ENCODE results near the gene TMEM131.

Gene TMEM131

DNA sequence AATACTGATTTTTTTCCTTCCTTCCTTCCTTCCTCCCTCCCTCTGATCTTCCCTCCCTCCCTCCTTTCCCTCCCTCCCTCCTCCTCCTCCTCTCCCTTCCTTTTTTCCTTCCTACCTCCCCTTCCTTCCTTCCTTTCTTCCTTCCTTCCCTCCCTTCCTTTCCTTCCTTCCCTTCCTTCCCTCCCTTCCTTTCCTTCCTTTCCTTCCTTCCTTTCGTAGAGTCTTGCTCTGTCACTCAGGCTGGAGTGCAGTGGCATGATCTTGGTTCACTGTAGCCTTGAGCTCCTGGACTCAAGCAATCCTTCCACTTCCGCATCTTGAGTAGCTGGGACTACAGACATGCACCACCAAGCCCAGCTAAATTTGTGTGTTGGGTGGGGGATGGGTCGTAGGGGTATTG, 8.9 kb upstream of the TMEM131 start:
- Histone ChIP-seq H3K27ac (ENCODE audit: low read length, poor library complexity, severe bottlenecking) (no peak overlapping the region), H2BK5ac (ENCODE audit: low read depth, low read length, poor library complexity, severe bottlenecking) (no peak overlapping the region), H3K9me3 (ENCODE audit: control insufficient read depth, low read length) (no peaks in the 10 kb centered on the region), H3K4me1 (ENCODE audit: control insufficient read depth, insufficient read depth, low read depth, low read length) (no peaks in the 10 kb centered on the region), H3K4me3 (ENCODE audit: insufficient read depth in 1 of 2, low read depth in 1 of 2, low read length in 2 of 2) (no peak overlapping the region), H2AFZ (ENCODE audit: low read depth, low read length) (no peak overlapping the region), H3K9ac (ENCODE audit: low read length) (no peak overlapping the region), H3K14ac (ENCODE audit: low read length in 2 of 2) (no peak overlapping the region), H3K4me2 (ENCODE audit: low read length, poor library complexity, severe bottlenecking) (no peak overlapping the region), H2AK5ac (ENCODE audit: low read length, severe bottlenecking) (no peak overlapping the region), H2BK120ac (ENCODE audit: low read depth, low read length) (no peak overlapping the region), H3K79me1 (replicated peaks; ENCODE audit: low read length, poor library complexity, severe bottlenecking) (no peaks in the 10 kb centered on the region), H4K91ac (ENCODE audit: low read length) (no peak overlapping the region), H2BK15ac (ENCODE audit: low read depth, poor library complexity, severe bottlenecking) (no peak overlapping the region), H3K36me3 (ENCODE audit: control insufficient read depth in 1 of 2, insufficient read depth in 2 of 2, low read depth in 1 of 2, low read length in 2 of 2) (no peaks in the 10 kb centered on the region), H4K8ac (ENCODE audit: low read length) (no peak overlapping the region), H3K4ac (ENCODE audit: low read depth in 1 of 2, low read length in 2 of 2) (no peak overlapping the region), H3K27me3 (ENCODE audit: control insufficient read depth in 1 of 2, insufficient read depth in 1 of 2, low read length in 2 of 2) (no peaks in the 10 kb centered on the region), H3K18ac (ENCODE audit: low read depth in 1 of 2, low read length in 2 of 2) (no peak overlapping the region), H3K23ac (ENCODE audit: low read length in 2 of 2) (no peak overlapping the region), H2BK12ac (ENCODE audit: low read length in 2 of 2) (no peak overlapping the region)
- 84% methylated on average over 3 of the region's 3 CpGs for WGBS
- DNase-seq = no peak

DNA sequence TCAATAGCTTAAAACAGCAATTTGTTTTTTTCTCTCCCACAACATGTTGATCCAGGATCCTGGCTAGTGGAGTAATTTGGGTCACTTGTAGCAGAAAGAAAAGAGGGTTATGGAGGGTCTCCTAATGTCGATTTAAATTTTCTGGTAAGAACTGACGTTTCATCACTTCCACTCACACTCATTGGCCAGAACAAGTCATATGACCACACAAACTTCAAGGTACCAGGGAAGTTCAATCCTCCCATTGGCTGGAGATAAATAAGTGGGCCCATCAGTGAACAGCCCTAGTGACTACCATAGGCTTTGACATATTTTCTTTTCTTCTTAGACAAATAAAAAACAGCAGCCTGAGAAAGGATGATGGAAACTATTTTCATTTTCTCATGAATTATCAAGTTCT, 8.3 kb upstream of the TMEM131 start:
- Histone ChIP-seq H2BK15ac (ENCODE audit: low read depth, poor library complexity, severe bottlenecking) (no peak overlapping the region), H3K9me3 (ENCODE audit: control insufficient read depth, low read length) (no peaks in the 10 kb centered on the region), H2BK120ac (ENCODE audit: low read depth, low read length) (no peak overlapping the region), H2AK5ac (ENCODE audit: low read length, severe bottlenecking) (no peak overlapping the region), H3K9ac (ENCODE audit: low read length) (no peak overlapping the region), H3K18ac (ENCODE audit: low read depth in 1 of 2, low read length in 2 of 2) (no peak overlapping the region), H3K36me3 (ENCODE audit: control insufficient read depth in 1 of 2, insufficient read depth in 2 of 2, low read depth in 1 of 2, low read length in 2 of 2) (no peaks in the 10 kb centered on the region), H3K23ac (ENCODE audit: low read length in 2 of 2) (no peak overlapping the region), H2BK5ac (ENCODE audit: low read depth, low read length, poor library complexity, severe bottlenecking) (no peak overlapping the region), H3K4me1 (ENCODE audit: control insufficient read depth, insufficient read depth, low read depth, low read length) (no peaks in the 10 kb centered on the region), H2BK12ac (ENCODE audit: low read length in 2 of 2) (no peak overlapping the region), H3K27ac (ENCODE audit: low read length, poor library complexity, severe bottlenecking) (no peak overlapping the region), H3K4me3 (ENCODE audit: insufficient read depth in 1 of 2, low read depth in 1 of 2, low read length in 2 of 2) (no peak overlapping the region), H3K4me2 (ENCODE audit: low read length, poor library complexity, severe bottlenecking) (no peak overlapping the region), H3K14ac (ENCODE audit: low read length in 2 of 2) (no peak overlapping the region), H3K79me1 (replicated peaks; ENCODE audit: low read length, poor library complexity, severe bottlenecking) (no peaks in the 10 kb centered on the region), H4K91ac (ENCODE audit: low read length) (no peak overlapping the region), H4K8ac (ENCODE audit: low read length) (no peak overlapping the region), H2AFZ (ENCODE audit: low read depth, low read length) (no peak overlapping the region), H3K4ac (ENCODE audit: low read depth in 1 of 2, low read length in 2 of 2) (no peak overlapping the region), H3K27me3 (ENCODE audit: control insufficient read depth in 1 of 2, insufficient read depth in 1 of 2, low read length in 2 of 2) (peaks cover 0 to 4% of the 10 kb centered on the region in 2 experiments)
- WGBS = 97% methylated on average over 2 of the region's 2 CpGs
- DNase-seq = no peak

DNA sequence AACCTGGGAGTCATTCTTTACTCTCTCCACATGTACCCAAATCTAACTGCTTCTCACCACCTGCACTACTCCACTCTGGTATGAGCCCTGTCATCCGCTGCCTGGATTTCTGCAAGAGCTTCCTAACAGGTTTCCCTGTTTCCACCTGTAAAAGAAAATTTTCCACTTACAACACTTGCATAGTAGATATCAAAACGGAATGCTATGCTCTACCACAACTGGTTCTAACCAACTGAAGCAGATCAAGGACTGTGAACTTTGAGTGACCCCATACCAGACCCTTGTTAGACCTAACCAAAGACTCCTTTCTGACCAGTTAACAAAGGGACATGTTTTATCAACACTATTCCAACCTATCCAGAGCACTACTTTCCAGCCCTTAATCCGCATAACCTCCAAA, 3.8 kb upstream of the TMEM131 start:
- no peak overlapping the region for H2BK5ac ChIP-seq (ENCODE audit: low read depth, low read length, poor library complexity, severe bottlenecking)
- H2BK120ac ChIP-seq (ENCODE audit: low read depth, low read length) = no peak overlapping the region
- no peak overlapping the region for H3K27ac ChIP-seq (ENCODE audit: low read length, poor library complexity, severe bottlenecking)
- H3K4ac ChIP-seq (ENCODE audit: low read depth in 1 of 2, low read length in 2 of 2) = no peak overlapping the region
- H3K4me2 ChIP-seq (ENCODE audit: low read length, poor library complexity, severe bottlenecking) = no peak overlapping the region
- no peak overlapping the region for H2AFZ ChIP-seq (ENCODE audit: low read depth, low read length)
- DNase-seq = no peak
- no peak overlapping the region for H4K8ac ChIP-seq (ENCODE audit: low read length)
- no peak overlapping the region for H2AK5ac ChIP-seq (ENCODE audit: low read length, severe bottlenecking)
- no peaks in the 10 kb centered on the region for H3K36me3 ChIP-seq (ENCODE audit: control insufficient read depth in 1 of 2, insufficient read depth in 2 of 2, low read depth in 1 of 2, low read length in 2 of 2)
- H3K79me1 ChIP-seq (replicated peaks; ENCODE audit: low read length, poor library complexity, severe bottlenecking) = no peaks in the 10 kb centered on the region
- no peak overlapping the region for H2BK15ac ChIP-seq (ENCODE audit: low read depth, poor library complexity, severe bottlenecking)
- H3K18ac ChIP-seq (ENCODE audit: low read depth in 1 of 2, low read length in 2 of 2) = no peak overlapping the region
- no peak overlapping the region for H3K14ac ChIP-seq (ENCODE audit: low read length in 2 of 2)
- H3K23ac ChIP-seq (ENCODE audit: low read length in 2 of 2) = no peak overlapping the region
- no peak overlapping the region for H2BK12ac ChIP-seq (ENCODE audit: low read length in 2 of 2)
- H3K9me3 ChIP-seq (ENCODE audit: control insufficient read depth, low read length) = no peaks in the 10 kb centered on the region
- H3K4me3 ChIP-seq (ENCODE audit: insufficient read depth in 1 of 2, low read depth in 1 of 2, low read length in 2 of 2) = no peak overlapping the region
- H3K4me1 ChIP-seq (ENCODE audit: control insufficient read depth, insufficient read depth, low read depth, low read length) = peaks cover 3% of the 10 kb centered on the region
- H4K91ac ChIP-seq (ENCODE audit: low read length) = no peak overlapping the region
- peaks cover 0 to 5% of the 10 kb centered on the region in 2 experiments for H3K27me3 ChIP-seq (ENCODE audit: control insufficient read depth in 1 of 2, insufficient read depth in 1 of 2, low read length in 2 of 2)
- no peak overlapping the region for H3K9ac ChIP-seq (ENCODE audit: low read length)
- 88% methylated on average over 3 of the region's 3 CpGs for WGBS

DNA sequence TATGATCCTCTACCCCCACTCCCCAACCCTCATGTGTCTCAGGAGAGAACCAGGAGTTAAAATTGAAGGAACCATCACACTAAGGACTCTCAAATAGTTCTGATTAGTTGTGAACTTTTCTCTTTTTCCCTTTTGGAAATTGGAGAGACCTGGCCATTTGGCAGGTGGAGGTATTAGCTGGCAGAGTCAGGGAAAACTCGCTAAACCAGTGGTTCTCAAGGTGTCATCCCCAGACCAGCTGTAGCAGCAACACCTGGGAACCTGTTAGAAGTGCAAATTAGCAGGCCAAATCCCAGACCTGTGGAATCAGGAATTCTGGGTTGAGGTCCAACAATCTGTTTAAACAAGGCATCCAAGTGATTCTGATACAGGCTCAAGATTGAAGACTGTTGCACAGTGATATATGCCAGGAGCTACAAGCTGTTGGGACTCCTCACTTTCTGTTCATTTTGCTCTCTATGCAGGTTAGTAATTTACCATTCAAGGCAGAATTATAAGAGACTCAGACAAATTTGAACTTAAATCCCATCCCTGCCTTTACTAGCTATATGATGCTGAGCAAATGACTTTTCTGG, 2.8 kb upstream of the TMEM131 start:
- H3K23ac ChIP-seq (ENCODE audit: low read length in 2 of 2) = no peak overlapping the region
- H2BK15ac ChIP-seq (ENCODE audit: low read depth, poor library complexity, severe bottlenecking) = peak overlapping the region; percentile 57
- H3K4me3 ChIP-seq (ENCODE audit: insufficient read depth in 1 of 2, low read depth in 1 of 2, low read length in 2 of 2) = no peak overlapping the region
- DNase-seq = no peak
- H3K14ac ChIP-seq (ENCODE audit: low read length in 2 of 2) = no peak overlapping the region
- H4K8ac ChIP-seq (ENCODE audit: low read length) = no peak overlapping the region
- H2BK120ac ChIP-seq (ENCODE audit: low read depth, low read length) = no peak overlapping the region
- H3K9me3 ChIP-seq (ENCODE audit: control insufficient read depth, low read length) = no peaks in the 10 kb centered on the region
- WGBS = 24% methylated on average over 1 of the region's 1 CpG
- no peaks in the 10 kb centered on the region for H3K79me1 ChIP-seq (replicated peaks; ENCODE audit: low read length, poor library complexity, severe bottlenecking)
- no peak overlapping the region for H3K9ac ChIP-seq (ENCODE audit: low read length)
- no peak overlapping the region for H3K4me2 ChIP-seq (ENCODE audit: low read length, poor library complexity, severe bottlenecking)
- H4K91ac ChIP-seq (ENCODE audit: low read length) = no peak overlapping the region
- H3K27me3 ChIP-seq (ENCODE audit: control insufficient read depth in 1 of 2, insufficient read depth in 1 of 2, low read length in 2 of 2) = peaks cover 0 to 5% of the 10 kb centered on the region in 2 experiments
- no peak overlapping the region for H3K4ac ChIP-seq (ENCODE audit: low read depth in 1 of 2, low read length in 2 of 2)
- H2AFZ ChIP-seq (ENCODE audit: low read depth, low read length) = no peak overlapping the region
- H3K36me3 ChIP-seq (ENCODE audit: control insufficient read depth in 1 of 2, insufficient read depth in 2 of 2, low read depth in 1 of 2, low read length in 2 of 2) = no peaks in the 10 kb centered on the region
- no peak overlapping the region for H3K27ac ChIP-seq (ENCODE audit: low read length, poor library complexity, severe bottlenecking)
- peaks cover 5% of the 10 kb centered on the region for H3K4me1 ChIP-seq (ENCODE audit: control insufficient read depth, insufficient read depth, low read depth, low read length)
- peak overlapping the region in 1 of 2 experiments; percentile 43 for H3K18ac ChIP-seq (ENCODE audit: low read depth in 1 of 2, low read length in 2 of 2)
- no peak overlapping the region for H2BK5ac ChIP-seq (ENCODE audit: low read depth, low read length, poor library complexity, severe bottlenecking)
- H2BK12ac ChIP-seq (ENCODE audit: low read length in 2 of 2) = no peak overlapping the region
- no peak overlapping the region for H2AK5ac ChIP-seq (ENCODE audit: low read length, severe bottlenecking)
